Memory B cell (primary cell): ENCODE measurements around the gene CDH13.

Experiments
- ATAC-seq: fragments of 150-1000 bp; cut with Tn5 transposase; 2 replicates; pipeline ENCODE4 v1.10.0; 2021; ENCODE audit warnings: low read depth, mild to moderate bottlenecking, moderate library complexity
- DNase-seq, 2 donors: peaks; one replicate each; pipeline ENCODE4 v3.0.0; 2022; ENCODE audit warnings: low spot score in 2 of 2
- H3K27ac Mint-ChIP-seq: one replicate; pipeline ENCODE4 v1.8.0; 2022; ENCODE audit warnings: mild to moderate bottlenecking, moderate library complexity, mixed read lengths
- H3K27me3 Mint-ChIP-seq: one replicate; pipeline ENCODE4 v1.8.0; 2022; ENCODE audit warnings: mixed read lengths
- H3K36me3 Mint-ChIP-seq: one replicate; pipeline ENCODE4 v1.8.0; 2022; ENCODE audit warnings: mild to moderate bottlenecking, mixed read lengths
- H3K4me1 Mint-ChIP-seq: one replicate; pipeline ENCODE4 v1.8.0; 2022; ENCODE audit warnings: mixed read lengths
- H3K4me3 Mint-ChIP-seq: one replicate; pipeline ENCODE4 v1.8.0; 2022; ENCODE audit warnings: mild to moderate bottlenecking, moderate library complexity, mixed read lengths
- H3K9me3 Mint-ChIP-seq: one replicate; pipeline ENCODE4 v1.8.0; 2022; ENCODE audit warnings: mixed read lengths

CDH13 gene

DNA sequence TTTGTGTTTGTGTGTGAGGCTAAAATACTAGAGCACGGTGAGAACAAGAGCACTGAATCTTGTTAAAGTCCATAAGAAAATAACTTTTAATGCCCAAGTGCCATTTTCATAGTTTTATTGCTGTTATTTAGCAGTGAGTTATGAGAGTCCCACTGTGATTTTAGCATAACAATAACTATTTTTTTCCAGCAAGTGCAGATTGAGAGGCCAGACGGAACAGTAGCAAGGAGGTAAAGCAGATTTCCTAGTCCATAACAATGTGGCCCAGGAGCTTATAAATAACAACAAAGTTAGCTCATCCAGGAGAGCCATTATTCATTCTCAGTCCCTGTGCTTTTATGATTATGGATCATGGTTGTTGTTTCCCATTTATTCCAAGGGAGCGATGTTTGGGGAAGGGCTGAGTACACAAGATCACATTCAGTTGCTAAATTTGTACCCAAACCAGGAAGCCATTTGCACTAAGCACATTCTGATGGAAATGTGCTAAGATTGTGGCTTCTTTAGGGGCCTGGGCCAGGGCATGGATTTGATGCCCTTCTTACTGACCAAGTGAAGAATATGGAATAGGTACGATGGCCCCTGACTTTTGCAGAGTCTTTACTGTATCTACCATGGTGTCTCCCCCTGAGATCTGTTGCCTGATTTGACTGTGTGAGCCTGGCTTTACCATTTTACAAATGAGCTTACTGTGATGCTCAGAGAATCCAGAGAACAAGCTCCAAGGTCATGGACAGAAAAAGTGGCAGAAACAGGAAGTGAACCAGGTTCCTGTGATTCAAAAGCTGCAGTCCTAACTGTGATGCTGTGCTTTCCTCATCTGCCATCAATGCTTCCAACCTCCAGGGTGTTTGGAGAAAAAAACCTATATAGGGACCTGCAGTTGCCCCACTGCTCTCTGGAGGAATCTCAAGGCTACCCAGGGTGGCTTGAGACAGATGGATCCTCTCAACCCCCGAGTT, 976.3 kb downstream of the CDH13 start:
- Mint-ChIP-seq H3K27me3 (peaks cover 5% of the 10 kb centered on the region), H3K9me3 (no peaks in the 10 kb centered on the region), H3K36me3 (no peaks in the 10 kb centered on the region), H3K4me3 (no peak overlapping the region), H3K4me1 (no peaks in the 10 kb centered on the region), H3K27ac (no peak overlapping the region)
- no peak for ATAC-seq
- no peak for DNase-seq

DNA sequence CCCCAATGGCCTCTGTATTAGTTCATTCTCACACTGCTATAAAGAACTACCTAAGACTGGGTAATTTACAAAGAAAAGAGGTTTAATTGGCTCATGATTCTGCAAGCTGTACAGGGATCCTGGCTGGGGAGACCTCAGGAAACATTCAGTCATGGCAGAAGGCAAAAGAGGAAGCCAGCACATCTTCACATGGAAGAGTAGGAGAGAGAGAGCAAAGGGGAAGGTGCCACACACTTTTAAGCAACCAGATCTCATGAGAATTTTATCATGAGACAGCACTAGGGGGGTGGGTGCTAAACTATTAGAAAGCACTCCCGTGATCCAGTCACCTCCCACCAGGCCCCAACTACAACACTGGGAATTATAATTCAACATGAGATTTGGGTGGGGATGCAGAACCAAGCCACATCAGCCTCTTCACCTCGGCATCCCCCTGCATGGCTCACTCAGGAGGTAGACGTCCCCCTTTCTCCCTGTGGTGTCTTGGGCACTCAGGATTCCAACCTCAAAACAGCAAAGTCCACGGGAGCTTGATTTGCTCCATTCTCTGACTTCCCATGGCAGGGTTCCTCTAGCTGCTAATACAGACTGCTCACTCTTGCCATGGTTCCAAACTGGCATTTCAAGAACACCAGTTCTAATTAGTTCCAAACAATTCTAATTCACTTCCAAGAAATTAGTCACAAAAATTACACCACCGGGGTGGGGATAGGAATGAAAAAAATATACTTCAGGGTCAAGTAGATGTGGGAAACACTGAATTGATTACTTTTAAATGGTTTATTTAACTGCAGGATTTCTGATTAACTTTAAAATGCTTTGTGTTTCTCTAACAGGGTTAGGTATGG, 977.2 kb downstream of the CDH13 start:
- Mint-ChIP-seq H3K36me3 (no peaks in the 10 kb centered on the region), H3K9me3 (no peaks in the 10 kb centered on the region), H3K27ac (no peak overlapping the region), H3K4me1 (no peaks in the 10 kb centered on the region), H3K4me3 (no peak overlapping the region), H3K27me3 (peaks cover 5% of the 10 kb centered on the region)
- DNase-seq (no peak), ATAC-seq (no peak)

DNA sequence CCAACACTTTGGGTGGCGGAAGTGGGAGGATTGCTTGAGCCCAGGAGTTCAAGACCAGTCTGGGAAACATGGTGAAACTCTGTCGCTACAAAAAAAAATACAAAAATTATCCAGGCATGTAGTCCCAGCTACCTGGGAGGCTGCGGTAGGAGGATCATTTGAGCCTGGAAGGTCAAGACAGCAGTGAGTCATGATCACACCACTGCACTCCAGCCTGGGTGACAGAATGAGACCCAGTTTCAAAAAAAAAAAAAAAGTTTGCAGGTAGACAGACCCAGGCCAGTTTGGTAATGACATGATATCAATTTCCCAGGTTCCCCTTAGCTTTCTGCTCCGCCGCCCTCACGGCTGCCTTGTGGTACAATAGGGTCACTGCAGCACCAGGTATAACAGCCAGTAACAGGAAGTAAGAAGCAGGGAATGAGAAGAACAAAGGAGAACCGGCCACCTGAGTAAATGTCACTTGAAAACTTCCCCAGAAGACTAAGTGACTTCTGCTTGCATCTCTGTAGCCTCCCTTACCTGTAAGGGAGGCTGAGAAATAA, 979.8 kb downstream of the CDH13 start:
- no peaks in the 10 kb centered on the region for H3K36me3 Mint-ChIP-seq
- peak; percentile 38 for ATAC-seq

DNA sequence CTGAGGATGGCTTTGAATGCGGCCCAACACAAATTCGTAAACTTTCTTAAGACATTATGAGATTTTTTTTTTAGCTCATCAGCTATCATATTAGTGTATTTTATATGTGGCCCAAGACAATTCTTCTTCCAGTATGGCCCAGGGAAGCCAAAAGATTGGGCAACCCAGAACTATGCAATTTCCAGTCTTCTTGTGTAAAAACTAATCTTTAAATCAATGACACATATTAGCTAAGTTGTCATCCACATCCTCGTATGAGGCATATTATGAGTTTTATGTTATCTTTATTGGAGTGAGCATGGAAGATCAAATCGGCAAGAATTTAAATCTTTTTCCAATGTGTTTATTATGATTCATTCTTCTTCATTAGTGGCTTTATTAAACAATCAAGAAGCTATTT, 982.4 kb downstream of the CDH13 start:
- DNase-seq (no peak), ATAC-seq (no peak)
- H3K4me1 Mint-ChIP-seq, result no peaks in the 10 kb centered on the region
- no peak overlapping the region for H3K4me3 Mint-ChIP-seq
- peaks cover 3% of the 10 kb centered on the region for H3K9me3 Mint-ChIP-seq
- no peaks in the 10 kb centered on the region for H3K36me3 Mint-ChIP-seq
- H3K27ac Mint-ChIP-seq, result no peak overlapping the region
- peaks cover 3% of the 10 kb centered on the region for H3K27me3 Mint-ChIP-seq

More for the DNA sequence above, 979.8 kb downstream of the CDH13 start:
- H3K4me3 Mint-ChIP-seq, result no peak overlapping the region
- no peak overlapping the region for H3K27ac Mint-ChIP-seq
- no peaks in the 10 kb centered on the region for H3K4me1 Mint-ChIP-seq
- DNase-seq, result no peak
- H3K27me3 Mint-ChIP-seq, result peaks cover 5% of the 10 kb centered on the region
- no peaks in the 10 kb centered on the region for H3K9me3 Mint-ChIP-seq

DNA sequence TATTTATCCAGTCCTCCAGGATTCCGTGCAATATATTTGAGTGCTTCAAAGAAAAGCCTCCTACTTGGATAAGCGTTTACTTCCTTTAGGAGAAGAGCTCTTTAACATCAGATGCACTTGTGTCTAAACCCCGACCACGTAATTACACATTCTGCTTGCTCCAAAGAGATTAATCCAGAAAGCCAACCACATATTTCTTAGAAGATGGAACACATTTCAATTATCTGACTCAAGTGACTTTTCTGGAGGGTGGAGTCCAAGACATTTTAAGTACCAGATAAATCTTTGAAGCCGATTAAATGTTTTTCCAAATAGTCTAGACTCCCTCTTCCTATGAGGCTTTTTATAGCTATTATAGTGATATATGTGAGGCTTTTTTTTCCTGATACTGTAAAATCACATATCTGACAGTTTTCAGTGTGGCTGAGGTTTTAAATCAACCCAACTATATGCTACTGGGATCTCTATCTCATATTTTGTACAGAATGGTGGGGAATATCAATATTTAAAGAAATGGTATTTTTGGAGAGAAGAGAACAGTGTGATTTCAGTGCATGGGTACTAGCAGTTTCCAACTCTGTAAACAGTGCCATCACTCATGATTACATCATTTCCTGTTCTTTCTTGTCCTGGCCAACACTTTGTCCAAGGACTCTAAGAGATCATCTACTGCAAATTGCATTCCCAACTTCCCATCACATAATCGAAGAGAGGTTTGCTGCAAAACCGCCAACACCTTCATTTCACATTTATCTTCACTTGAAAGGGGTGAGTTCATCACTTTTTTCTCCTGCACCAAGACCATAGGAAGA, 988.6 kb downstream of the CDH13 start:
- Mint-ChIP-seq H3K36me3 (no peaks in the 10 kb centered on the region), H3K27ac (no peak overlapping the region), H3K4me1 (no peaks in the 10 kb centered on the region), H3K9me3 (peaks cover 3% of the 10 kb centered on the region), H3K4me3 (no peak overlapping the region), H3K27me3 (peaks cover 9% of the 10 kb centered on the region)
- DNase-seq (no peak), ATAC-seq (no peak)

DNA sequence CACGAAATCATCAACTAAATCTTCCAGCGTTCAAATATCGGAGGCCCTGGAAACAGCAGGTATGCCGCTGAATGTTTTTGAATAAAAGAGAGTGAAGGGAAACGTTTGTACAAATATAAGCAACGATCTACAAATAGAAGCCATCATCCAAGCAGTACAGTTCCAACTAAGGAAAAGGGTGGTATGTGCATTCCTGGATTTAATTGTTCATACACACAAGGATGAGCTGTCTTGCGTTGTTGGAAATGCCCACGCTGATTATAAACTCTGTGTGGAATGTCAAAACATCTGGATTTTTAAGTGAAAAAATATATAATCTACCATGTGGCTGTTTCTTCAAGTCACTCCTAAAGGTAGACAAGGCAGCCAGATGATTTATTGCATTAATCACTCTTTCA, 989.2 kb downstream of the CDH13 start:
- Mint-ChIP-seq H3K4me1 (no peaks in the 10 kb centered on the region), H3K27me3 (peaks cover 9% of the 10 kb centered on the region), H3K27ac (no peak overlapping the region), H3K9me3 (peaks cover 3% of the 10 kb centered on the region), H3K36me3 (no peaks in the 10 kb centered on the region), H3K4me3 (no peak overlapping the region)
- ATAC-seq, result no peak
- no peak for DNase-seq

DNA sequence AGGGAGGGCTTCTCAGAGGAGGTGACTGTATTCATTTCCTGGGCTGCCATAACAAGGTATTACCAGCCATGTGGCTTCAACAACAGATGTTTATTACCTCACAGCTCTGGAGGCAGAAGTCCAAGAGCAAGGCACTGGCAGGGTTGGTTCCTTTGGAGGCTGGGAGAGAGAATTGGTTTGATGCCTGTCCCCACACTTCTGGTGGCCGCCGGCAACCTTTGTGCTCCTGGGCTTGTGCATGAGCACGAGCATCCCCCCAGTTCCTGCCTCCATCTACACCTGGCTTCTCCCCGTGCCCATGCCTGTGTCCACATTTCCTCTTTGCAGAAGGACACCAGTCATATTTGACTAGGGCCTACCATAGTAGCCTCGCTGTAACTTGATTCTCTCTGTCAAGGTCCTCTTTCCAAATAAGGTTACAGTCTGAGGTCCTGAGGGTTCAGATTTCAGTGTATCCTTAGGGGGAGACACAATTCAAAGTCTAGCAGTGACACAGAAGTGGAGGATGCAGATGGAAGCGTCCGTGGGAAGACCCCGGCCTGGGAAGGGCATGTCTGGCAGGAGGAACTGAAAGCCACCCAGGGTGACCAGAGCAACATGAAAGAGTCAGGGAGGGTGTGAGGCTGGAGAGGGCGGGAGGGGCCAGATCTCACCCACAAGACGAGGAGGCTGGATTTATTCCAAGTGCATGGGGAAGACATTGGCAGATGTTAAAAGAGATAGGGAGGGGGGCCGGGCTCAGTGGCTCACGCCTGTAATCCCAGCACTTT, 992.8 kb downstream of the CDH13 start:
- ATAC-seq (no peak), DNase-seq (no peak)
- no peaks in the 10 kb centered on the region for H3K36me3 Mint-ChIP-seq
- no peaks in the 10 kb centered on the region for H3K4me1 Mint-ChIP-seq
- peaks cover 9% of the 10 kb centered on the region for H3K27me3 Mint-ChIP-seq
- H3K27ac Mint-ChIP-seq, result no peak overlapping the region
- H3K4me3 Mint-ChIP-seq, result no peak overlapping the region
- no peaks in the 10 kb centered on the region for H3K9me3 Mint-ChIP-seq

DNA sequence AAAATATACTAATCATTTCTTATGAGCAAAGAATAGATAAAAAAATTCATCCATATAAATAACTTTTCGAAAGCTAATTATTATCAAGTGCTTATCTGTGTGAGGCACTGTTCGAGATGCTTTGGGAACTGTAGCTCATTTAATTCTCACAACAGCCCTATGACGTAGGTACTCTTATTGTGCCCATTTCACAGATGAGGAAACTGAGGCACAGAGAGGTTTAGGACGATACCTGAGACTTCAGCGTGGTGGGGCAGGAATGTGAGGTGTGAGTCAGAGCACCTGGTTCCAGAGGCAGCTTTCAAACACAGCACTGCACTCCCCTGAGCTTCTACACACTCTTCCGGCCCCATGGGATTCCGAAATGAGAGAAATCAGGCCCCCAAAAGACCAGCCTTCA, 995.2 kb downstream of the CDH13 start:
- ATAC-seq, result no peak
- H3K27ac Mint-ChIP-seq, result no peak overlapping the region
- peaks cover 6% of the 10 kb centered on the region for H3K27me3 Mint-ChIP-seq
- no peaks in the 10 kb centered on the region for H3K9me3 Mint-ChIP-seq
- no peaks in the 10 kb centered on the region for H3K4me1 Mint-ChIP-seq
- DNase-seq, result no peak
- H3K36me3 Mint-ChIP-seq, result no peaks in the 10 kb centered on the region
- no peak overlapping the region for H3K4me3 Mint-ChIP-seq

DNA sequence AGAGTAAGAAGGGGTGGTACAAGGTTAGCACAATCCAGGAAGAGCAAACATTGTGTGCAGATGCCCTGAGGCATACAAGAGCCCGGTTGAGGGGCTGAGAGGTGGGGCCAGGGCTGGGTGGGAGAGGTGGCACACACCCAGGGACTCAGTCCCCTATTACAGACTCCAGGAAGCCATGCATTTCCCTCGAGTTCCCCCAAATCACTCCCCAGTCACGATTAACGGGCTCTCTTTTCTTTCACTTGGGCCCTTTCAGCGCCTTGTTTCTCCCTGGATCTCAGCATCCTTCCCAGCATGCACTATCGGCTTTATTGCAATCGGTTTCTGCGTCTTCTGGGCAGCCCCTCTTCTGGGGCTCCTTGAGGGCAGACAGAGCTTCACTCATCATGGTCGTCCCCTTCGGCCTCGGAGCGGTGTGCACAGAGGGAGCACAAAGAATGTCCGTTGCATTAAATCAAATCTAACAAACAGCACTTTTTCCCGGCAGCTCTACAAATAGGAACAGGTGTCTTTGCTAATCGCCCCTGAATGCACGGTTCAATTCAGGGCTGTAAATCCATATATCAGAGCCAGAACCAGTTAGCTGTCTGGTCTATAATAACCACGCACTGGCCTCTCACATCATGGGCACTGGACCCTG, 996.4 kb downstream of the CDH13 start:
- H3K4me1 Mint-ChIP-seq, result no peaks in the 10 kb centered on the region
- H3K27me3 Mint-ChIP-seq, result peaks cover 6% of the 10 kb centered on the region
- ATAC-seq (no peak), DNase-seq (no peak)
- no peaks in the 10 kb centered on the region for H3K9me3 Mint-ChIP-seq
- H3K36me3 Mint-ChIP-seq, result no peaks in the 10 kb centered on the region
- H3K4me3 Mint-ChIP-seq, result no peak overlapping the region
- no peak overlapping the region for H3K27ac Mint-ChIP-seq

DNA sequence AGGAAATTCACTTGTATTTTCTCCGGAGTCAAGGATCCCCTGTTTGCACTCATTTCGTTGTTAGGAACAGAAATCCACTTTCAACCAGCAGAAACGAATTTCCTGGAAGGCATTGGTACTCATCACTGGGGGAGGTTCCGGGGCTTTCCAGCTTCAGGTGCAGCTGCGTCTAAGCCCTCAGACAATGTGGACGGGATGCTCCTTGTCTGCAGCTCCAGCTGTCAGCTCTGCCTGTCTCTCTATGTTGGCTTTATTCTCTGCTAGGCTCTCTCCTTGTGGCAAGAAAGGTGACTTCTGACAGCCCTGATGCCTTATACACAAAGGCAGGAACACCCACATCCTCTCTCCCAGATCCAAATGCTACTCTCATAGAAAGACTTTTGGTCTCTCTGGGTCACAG, 997.1 kb downstream of the CDH13 start:
- Mint-ChIP-seq H3K9me3 (no peaks in the 10 kb centered on the region), H3K36me3 (no peaks in the 10 kb centered on the region), H3K27ac (no peak overlapping the region), H3K4me1 (no peaks in the 10 kb centered on the region), H3K27me3 (peaks cover 7% of the 10 kb centered on the region), H3K4me3 (no peak overlapping the region)
- DNase-seq, result no peak
- ATAC-seq, result no peak

DNA sequence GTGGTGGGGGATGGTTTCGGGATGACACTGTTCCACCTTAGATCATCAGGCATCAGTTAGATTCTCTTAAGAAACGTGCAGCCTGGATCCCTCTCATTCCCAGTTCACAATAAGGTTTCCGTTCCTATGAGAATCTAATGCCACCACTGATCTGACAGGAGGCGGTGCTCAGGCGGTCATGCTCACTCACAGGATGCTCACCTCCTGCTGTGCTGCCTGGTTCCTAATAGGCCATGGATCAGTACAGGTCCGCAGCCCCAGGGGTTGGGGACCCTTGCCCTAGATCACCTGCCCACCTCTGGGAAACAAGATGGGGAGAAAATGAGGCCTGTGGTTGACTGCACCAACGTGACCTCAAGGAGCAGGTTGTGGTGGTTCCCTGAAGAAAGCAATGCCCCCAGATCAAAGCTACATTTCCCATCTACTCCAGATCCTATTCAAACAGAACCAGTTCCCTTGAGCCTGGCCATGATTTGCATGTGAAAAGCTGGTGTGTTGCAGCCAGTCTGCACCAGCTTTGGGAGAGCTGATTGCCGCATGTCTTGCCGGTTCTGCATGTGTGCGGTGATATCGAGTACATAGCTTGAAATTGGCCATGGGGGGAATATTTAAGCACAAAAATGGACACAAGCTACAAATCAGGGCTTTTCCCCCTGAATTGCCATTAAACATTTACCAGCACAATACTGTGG, 997.8 kb downstream of the CDH13 start:
- peaks cover 6% of the 10 kb centered on the region for H3K27me3 Mint-ChIP-seq
- no peak overlapping the region for H3K27ac Mint-ChIP-seq
- H3K4me1 Mint-ChIP-seq, result no peaks in the 10 kb centered on the region
- H3K9me3 Mint-ChIP-seq, result no peaks in the 10 kb centered on the region
- DNase-seq (no peak), ATAC-seq (no peak)
- H3K4me3 Mint-ChIP-seq, result no peak overlapping the region
- H3K36me3 Mint-ChIP-seq, result no peaks in the 10 kb centered on the region

DNA sequence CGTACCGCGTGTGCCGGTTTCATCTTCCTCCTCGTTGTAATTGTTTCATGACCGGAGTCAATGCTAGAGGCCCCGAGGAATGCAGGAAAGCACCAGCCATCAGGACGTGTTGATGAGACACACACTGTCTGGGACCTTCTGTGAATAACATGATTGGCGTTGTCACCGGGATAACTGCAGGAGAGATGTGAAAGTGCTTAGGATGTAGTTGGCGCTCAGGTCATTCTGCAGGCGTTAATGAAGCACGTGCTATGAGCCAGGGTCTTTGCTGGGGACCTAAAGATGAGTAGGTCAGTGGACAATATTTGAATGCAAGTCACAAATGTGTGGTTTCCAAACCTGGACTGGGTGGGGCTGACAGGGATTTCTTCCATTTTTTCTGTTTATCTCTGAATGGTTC, 999.4 kb downstream of the CDH13 start:
- no peak for ATAC-seq
- Mint-ChIP-seq H3K27me3 (peaks cover 8% of the 10 kb centered on the region), H3K9me3 (no peaks in the 10 kb centered on the region), H3K36me3 (no peaks in the 10 kb centered on the region), H3K4me1 (no peaks in the 10 kb centered on the region), H3K27ac (no peak overlapping the region), H3K4me3 (no peak overlapping the region)
- no peak for DNase-seq
